Activated CD8-positive, alpha-beta memory T cell treated with anti-CD3 and anti-CD28 coated beads for 4 hours (primary cell): Measurements from ENCODE around the gene RACGAP1.

ENCODE experiments used
- DNase-seq, 2 donors: peaks; one replicate each; pipeline ENCODE4 v3.0.0-alpha.2; 2020; ENCODE audit warnings: low read depth in 2 of 2

RACGAP1 gene

GRCh38 chr12:49985981-49986380 is 39.3 kb downstream of the RACGAP1 start:
- no peak for DNase-seq

- DNase-seq, result no peak
These were observed 40.6 kb downstream of the RACGAP1 start for GRCh38 chr12:49984476-49985359.

- no peak for DNase-seq
These were observed 41.4 kb downstream of the RACGAP1 start for GRCh38 chr12:49983892-49984291.

GRCh38 chr12:49982246-49983087 is 42.8 kb downstream of the RACGAP1 start:
- DNase-seq, result no peak

- DNase-seq, result no peak
These were observed 44.6 kb downstream of the RACGAP1 start for GRCh38 chr12:49980501-49981349.

GRCh38 chr12:49979791-49980190 is 45.5 kb downstream of the RACGAP1 start:
- DNase-seq, result no peak

- no peak for DNase-seq
These were observed 46.2 kb downstream of the RACGAP1 start for GRCh38 chr12:49979016-49979586.

- no peak for DNase-seq
These were observed 47.2 kb downstream of the RACGAP1 start for GRCh38 chr12:49978125-49978524.

GRCh38 chr12:49976557-49976956 is 48.7 kb downstream of the RACGAP1 start:
- DNase-seq, result no peak

- no peak for DNase-seq
These were observed 50.0 kb downstream of the RACGAP1 start for GRCh38 chr12:49975318-49975761.

GRCh38 chr12:49974677-49975317 is 50.5 kb downstream of the RACGAP1 start:
- no peak for DNase-seq

- no peak for DNase-seq
These were observed 51.0 kb downstream of the RACGAP1 start for GRCh38 chr12:49974231-49974675.

- no peak for DNase-seq
These were observed 51.9 kb downstream of the RACGAP1 start for GRCh38 chr12:49973361-49973830.

- no peak for DNase-seq
These were observed 52.5 kb downstream of the RACGAP1 start, which contains the start of gene AQP6 for GRCh38 chr12:49972641-49973360. AQP6 (plus strand) TSS chr12:49972947; CDS start chr12:49973174, 227 bp downstream.

- no peak for DNase-seq
These were observed 53.2 kb downstream of the RACGAP1 start for GRCh38 chr12:49972129-49972528.

GRCh38 chr12:49971141-49971540 is 54.2 kb downstream of the RACGAP1 start:
- DNase-seq, result no peak

GRCh38 chr12:49970658-49971057 is 54.6 kb downstream of the RACGAP1 start:
- DNase-seq, result no peak

- DNase-seq, result no peak
These were observed 55.5 kb downstream of the RACGAP1 start for GRCh38 chr12:49969651-49970429.

- no peak for DNase-seq
These were observed 56.3 kb downstream of the RACGAP1 start for GRCh38 chr12:49969027-49969426.
